MV-4-11 (cell line): ENCODE data around the gene PPP4C.
"Not testable (repeated sequence)": the region's sequence is repeated elsewhere in the genome, so short reads cannot be mapped to it uniquely, and the experiment has no call there.

Experiments
- DNase-seq: peaks from one replicate; lab custom pipeline; 2025; lab: John Stamatoyannopoulos, UW

Gene PPP4C

DNA sequence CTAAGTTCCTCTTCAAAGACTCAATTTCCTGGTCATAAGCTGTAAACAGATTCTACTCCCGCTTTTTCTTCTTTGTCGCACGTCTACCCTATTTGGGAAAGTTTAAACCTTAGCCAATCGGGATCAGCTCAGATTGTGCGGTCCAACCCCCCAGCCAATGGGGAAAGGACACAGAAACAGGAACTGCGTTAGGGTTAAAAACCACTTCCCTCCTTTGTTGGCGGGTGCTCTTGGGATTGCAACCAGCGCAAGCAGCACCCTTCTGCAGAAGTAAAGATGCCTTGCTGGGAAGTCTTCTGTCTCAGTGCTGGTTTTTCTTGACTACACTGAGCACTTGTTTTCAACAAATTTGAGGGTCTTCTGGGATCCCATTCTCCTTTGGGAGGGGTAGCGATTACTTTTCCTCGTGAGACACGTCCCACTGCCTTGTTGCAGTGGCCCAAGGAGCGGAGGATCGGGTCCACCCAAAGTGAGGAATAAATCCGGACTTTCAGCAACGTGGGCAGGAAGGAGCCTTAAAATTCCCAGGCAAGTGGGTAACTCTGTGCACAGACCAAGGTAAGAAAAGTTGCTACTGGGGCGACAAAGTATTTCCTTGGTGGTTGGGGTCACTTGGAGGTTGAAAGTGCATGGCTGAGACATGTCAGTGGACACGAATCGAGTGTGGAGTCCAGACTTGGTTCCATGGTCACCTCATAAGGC is 21.2 kb downstream of the PPP4C start:
- peak; percentile 79 for DNase-seq

DNA sequence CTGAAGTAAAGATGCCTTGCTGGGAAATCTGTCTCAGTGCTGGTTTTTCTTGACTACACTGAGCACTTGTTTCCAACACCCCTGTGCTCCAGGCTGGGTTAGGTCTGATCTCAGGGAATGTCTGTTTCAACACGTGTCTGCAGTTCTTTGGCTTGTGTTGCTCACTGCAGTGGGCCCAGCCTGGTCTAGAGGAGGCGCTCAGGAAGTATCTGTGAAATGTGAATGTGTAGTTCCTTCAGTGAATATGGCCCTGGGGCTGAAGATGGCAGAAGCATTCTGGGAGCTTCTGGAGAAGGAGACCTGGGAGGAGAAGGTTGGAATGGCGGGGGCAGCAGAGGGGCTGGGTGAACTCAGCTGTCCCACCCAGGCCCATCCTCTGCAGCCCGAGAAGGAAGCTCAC is 28.3 kb downstream of the PPP4C start:
- DNase-seq, result no peak

DNA sequence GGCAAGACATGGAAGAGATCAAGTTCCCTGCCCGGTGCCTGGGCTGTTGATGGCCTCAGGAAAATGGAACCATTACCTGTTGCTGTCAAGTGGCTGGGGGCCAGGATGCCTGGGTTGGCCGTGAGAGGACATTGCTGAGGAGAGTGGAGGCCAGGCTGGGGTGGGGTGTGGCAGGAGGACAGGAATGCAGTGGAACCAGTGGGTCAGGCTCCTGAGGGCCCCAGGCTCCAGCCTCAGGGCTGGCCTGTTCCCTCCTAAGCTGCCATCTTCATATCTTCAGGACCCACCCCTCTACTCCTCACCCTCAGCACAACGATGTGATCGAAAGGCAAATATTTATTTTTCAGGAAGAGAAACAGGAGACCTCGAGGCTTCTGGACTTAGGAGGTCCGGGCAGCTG is 28.7 kb downstream of the PPP4C start:
- no peak for DNase-seq

DNA sequence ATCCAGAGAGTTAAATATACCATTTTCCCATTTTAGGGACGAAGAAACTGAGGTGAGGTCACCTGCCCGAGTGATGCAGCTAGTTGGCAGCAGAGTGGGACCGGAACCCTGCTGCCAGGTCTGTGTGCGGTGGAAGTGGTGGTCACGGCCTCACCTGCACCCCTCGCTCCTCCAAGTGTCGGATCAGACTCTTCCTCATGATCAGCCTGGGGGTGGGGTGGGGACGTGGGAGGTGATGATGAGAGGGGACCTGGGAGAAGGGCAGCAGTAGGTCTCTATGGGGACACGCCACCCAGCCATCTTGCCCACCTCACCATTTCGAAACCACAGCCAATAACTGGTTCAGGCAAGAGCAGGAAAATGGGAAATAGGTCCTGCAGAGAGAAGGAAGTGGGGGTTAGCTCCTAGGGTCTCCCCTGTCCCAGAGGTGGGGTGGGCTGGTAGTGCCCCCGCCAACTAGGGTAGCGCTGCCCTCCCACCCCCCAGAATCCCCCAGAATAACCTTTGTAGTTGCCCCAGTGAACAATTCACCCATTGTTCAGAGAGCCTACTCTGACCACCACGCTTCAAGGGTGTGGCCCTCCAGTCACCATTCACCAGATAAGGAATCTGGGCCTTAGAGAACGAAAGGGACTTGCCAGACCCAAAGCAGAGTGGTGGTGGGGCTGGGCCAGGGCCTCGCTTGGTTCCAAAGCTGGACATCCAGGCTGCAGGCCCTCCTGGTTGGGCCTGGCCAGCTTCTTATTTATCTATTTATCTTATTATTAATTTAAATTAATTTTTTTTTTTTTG is 32.5 kb downstream of the PPP4C start:
- no peak for DNase-seq

DNA sequence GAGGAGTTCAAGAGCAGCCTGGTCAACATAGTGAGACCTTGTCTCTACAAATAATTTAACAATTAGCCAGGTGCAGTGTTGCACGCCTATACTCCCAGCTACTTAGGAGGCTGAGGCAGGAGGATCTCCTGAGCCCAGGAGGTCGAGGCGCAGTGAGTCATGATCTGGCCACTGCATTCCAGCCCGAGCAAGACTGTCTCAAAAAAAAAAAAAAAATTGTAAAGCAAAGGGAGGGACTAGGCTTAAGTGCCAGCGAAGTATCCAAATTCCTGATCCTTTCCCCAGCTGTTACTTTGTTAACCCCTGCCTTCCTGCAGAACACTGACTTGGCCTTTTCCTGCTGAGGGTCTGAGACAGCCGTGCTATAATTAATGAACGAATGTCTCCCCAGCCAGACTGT is 34.9 kb downstream of the PPP4C start:
- no peak for DNase-seq

DNA sequence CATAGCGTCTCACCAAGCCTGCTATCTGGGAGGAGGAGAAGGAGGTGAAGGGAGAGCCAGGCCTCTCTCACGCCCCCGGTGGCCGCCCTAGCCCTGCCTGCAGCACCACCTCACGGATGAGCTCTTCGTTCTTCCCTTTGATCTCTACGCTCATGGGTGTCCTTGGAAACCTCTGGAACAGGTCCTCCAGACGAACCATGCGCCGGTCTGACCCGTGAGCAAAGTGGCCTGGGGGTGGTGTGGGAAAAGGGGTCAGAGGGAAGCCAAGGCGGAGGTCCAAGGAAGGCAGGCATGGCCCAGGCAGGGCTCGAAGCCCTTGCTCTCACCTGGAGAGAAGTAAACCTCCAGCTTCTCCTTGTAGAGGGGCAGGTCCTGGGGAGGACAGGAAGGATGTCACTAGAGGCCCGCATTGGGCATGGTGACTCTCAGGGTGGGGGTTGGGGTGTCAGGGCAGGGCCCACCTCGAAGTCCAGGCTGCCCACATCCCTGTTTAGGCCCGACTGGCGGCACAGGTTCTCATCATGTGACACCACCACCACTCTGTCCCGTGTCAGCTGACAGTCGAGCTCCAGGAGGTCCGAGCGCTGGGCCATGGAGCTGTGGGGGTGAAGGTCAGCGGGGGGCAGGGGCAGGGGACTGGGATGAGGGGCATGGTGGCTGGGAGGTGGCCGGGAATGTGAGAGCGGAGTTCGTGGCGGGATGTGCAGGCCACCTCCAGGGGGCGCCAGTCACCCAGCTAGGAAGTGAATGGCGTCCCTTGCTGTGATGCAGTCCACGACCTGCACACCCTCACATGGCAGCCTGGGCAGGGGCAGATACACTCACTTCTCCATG is 36.6 kb downstream of the PPP4C start:
- DNase-seq, result no peak

DNA sequence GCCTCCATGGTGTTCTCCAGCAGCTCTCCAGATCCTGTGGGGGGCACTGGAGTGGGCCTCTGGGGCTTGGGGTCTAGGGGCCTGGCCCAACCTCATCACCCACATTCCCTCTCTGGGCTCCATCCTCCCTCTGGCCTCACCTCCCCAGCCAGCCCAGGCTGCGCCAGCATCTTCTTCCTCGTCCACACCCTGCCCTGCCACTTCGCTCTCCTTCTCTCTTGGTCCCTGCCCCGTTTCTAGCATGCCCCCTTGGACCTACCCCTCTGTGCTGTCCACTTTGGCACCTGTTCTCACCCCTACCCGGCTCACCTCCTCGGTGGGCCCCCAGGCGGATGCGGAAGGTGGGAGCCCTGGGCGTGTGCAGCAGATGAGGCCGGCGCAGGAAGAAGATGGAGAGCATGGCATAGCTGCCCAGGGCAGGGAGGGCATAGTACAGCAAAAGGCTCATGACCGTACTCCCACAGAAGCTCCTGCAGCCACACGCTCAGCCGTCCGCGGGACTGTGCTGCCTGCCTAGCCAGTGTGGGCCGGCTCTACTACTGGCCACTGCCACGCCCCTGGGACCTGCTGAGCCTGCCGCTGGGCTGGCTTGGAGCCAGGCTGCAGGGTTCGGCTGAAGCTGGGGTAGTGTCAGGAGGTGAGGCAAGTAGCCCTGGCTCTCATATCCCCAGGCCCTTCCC is 37.4 kb downstream of the PPP4C start, which contains the start of gene GDPD3:
Gene GDPD3, minus strand, starts transcription at position 507 of the 680 bp plus-strand sequence. Its CDS starts 59 bp downstream, at position 448.
- DNase-seq, result no peak

DNA sequence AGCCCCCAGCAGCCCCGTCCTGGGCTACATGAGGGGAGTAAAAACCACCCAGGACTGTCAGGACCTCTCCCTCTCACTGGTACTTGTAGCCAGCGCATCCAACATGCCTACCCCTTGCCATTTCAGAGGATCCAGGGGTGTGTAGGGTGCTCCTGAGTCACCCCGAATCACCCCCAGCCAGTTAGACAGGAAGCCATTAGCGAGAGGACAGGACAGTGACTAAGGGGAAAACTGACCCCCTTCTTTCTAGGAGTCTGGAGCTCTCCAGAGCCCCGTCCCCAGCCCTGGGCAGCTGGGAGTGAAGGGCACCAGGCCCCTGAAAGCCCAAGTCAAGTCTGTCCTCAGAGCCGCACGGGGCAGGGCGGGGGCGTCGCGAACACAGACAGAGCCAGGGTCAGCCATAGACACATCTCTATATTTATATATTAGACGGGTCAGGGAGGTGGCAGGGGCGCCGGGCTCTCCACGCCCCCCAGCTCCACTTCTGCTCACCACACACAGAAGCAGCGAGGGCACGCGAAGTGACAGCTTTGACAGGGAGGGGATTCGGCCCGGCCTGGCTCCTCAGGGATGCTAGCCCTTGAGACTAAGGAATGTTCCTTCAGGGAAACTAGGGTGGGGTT is 38.0 kb downstream of the PPP4C start:
- no peak for DNase-seq

DNA sequence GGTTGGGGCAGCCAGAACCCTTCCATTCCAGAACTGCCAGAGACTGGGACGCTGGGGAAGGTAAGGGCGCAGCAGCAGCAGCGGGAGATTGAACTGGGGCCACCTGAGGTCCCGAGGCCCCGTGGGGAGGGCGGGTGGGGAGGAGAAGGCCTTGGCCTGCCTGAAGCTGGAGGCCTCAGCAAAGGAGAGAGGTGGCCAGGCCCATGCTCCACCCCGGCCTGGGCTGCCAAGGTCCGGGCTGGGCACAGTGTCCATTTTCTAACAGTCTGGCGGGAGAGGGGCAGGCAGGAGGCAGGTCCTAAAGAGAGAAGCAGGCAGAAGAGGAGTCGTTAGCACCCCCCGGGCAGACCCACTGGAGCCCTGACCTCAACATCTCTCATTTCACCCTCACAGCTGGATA is 38.6 kb downstream of the PPP4C start:
- DNase-seq, result no peak

DNA sequence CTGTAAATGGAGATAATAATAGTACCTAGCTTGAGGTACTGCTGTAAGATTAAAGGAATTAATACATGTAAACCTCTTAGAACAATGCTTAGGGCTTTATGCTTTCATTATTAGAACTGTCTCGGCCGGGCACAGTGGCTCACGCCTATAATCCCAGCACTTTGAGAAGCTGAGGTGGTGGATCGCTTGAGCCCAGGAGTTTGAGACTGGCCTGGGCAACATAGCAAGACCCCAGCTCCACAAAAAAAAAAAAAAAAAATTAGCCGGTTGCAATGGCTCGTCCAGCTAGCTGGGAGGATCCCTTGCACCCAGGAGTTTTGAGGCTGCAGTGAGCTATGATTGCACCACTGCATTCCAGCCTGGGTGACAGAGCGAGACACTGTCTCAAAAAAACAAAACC is 39.0 kb downstream of the PPP4C start:
- not testable (repeated sequence) for DNase-seq

DNA sequence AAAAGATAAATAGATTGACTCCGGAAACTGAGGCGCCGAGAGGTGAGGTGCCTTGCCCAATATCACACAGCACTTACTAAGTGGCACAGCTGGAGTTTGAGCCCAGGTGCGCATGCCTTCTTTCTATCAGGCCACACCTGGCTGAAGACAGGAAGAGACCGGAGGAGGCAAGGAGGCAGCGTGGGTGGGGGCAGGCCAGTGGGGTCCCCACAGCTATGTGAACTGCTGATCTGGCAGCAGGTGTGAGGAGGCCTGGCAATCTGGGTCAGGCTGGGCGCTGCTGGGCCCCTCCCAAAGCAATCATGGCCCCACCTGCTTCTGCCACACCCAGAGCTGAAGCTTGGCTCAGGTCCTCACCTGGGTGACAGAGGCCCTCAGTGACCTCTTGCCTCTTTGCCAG is 39.4 kb downstream of the PPP4C start:
- DNase-seq, result no peak

DNA sequence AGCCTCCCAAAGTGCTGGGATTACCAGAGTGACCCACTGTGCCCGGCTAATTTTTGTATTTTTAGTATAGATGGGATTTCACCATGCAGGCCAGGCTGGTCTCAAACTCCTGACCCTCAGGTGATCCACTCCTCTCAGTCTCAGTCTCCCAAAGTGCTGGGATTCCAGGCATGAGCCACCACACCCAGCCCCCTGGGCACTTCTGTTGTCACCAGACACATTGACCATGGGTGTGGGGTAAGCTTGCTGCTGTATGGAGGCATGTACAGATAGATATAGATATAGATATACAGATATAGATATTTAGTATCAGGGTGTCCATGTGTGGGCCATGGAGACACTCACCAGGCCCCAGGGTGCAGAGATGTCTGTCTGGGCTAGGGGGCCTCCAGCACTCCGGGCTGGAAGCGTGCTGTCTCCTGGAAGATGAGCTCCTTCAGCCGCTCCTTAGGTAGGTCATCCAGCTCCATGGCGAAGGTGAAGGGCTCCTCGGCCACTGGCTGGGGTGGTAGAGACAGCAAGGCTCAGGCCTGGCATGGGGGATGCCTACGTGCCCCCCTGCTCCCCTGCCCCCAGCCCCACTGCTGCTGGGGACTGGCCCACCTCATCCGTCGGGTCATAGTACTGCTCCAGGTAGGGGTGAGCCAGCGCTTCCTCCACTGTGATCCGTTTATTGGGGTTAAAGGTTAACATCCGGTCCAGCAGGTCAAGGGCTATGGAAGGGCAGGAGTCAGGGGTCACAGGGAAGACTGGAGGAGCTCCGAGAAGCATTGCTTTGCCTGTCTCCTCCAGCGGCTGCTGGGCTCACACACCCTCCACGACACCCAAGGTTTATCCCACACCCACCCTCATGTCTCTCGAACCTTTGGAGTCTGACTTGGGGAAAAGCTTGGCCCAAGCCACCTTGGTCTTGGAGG is 40.8 kb downstream of the PPP4C start:
- DNase-seq, result no peak

DNA sequence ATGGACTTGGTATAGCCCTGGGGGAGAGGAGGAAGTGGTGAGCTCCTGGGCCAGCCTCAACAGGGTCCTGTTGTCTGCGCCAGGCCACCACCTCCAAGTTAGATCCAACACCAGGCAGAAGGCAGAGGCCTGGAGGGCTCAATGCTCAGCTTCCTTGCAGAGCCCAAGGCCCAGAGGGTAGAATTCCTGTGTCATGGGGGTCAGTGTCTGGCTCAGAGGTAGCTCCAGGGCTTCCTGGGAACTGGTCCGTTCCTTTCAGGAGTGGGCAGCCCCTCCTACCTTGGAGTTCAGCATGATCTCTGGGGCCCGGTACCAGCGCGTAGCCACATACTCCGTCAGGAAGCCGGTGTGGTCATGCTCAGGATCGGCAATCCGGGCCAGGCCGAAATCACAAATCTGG is 42.0 kb downstream of the PPP4C start:
- no peak for DNase-seq

DNA sequence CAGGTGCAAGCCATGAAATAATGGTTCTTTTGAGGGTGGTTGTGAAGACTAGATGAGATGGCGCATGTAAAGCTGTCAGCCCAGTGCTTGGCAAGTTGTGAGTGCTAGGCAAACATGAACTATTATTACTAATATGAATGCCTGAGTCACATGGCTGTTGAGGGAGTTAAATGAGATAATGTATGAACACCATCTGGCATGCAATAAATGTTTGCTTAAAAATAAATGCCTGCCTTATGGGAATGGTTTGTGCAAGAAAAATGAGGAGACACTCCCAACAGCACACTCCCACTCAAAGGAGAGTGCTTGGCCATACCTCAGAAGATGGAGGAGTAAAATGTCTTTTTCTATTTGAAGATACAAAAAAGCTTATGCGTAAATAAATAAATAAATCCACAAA is 43.6 kb downstream of the PPP4C start:
- no peak for DNase-seq

DNA sequence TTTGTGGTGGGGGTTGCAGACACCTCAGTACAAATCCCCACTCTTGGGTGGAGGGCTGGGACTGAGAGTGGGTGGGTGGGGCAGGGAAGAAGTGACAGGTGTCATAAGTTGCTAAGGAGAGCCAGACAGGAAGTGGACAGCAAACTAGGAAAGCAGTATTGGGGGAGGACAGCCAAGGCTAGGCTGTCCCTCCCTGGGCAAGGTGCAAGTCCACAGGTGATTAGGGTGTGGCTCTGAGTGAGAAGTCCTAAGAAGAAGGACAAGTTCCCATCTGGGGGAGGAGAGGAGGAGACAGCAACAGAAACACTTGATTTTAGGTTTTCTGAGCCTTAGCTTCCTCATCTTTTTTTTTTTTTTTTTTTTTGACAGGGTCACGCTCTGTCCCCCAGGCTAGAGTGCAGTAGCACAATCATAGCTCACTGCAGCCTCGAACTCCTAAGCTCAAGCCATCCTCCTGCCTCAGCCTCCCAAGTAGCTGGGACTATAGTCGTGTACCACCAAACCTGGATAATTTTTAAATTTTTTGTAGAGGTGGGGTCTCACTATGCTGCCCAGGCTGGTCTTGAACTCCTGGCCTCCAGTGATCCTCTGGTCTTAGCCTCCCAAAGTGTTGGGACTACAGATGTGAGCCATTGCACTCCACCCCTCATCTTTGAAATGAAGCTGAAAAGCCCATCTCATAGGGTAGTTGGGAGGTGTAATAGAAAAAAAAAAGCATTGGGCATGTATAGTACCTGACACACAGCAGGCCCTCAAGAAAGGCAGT is 44.7 kb downstream of the PPP4C start:
- DNase-seq, result no peak

DNA sequence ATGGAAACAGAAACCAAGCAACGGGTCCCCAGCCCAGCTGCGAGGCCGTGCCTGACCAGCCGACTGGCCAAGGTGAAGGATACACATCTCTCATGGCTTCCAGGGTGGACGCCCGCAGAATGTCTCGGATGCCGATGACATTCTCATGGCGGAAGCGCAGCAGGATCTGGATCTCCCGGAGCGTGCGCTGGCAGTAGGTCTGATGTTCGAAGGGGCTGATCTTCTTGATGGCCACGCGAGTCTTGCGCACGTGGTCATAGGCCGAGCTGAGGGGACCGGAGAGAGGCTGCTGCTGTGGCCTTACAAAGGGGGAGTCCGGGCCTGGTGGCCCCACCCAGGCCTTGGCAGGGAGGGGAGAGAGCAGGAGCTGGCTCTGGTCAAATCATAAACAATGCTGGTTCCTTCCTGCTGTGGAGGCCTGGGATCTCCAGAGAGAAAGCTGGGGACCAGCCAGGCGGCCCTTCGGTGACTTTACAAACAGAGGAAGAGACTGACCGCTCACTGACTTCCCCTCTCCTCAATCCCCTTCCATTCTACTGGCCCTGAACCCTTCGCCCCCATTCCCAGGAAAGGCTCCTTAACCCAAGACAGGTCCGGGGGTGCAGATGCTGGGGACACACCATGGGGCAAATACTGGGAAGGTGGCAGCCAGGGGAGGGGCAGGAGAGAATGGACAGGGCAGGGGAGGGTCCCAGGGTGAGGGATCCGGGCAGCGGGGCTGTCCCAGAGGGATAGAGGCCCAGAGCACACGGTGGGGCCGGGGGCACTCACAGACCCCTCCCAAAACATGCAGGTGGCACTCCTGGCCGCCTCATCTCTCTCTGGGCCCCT is 46.2 kb downstream of the PPP4C start:
- no peak for DNase-seq

DNA sequence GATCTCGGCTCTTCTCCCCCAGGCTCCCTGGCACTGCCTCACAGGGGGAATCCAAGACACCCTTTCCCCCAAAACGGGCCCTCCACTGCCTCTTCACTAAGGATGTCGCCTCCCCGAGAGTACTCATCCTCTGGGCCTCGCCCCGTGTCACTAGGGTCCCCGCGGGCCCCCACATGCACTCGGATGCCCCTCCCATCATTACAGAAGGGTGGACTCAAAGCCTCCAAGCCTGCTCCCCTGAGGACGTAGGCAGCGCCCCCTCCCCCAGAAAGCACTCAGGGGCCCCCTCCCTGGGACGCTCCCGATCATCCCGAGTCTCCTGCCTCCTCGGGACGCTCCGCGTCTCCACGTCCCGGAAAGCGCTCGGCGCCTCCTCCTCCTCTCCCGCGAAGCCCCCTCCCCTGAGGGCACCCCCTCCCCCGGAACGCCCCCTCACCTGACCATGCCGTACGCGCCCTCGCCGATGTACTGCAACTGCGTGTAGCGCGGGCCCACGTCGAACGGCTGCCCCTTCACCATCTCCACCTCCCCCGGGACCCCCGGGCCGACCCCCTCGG is 46.9 kb downstream of the PPP4C start:
- DNase-seq, result no peak

DNA sequence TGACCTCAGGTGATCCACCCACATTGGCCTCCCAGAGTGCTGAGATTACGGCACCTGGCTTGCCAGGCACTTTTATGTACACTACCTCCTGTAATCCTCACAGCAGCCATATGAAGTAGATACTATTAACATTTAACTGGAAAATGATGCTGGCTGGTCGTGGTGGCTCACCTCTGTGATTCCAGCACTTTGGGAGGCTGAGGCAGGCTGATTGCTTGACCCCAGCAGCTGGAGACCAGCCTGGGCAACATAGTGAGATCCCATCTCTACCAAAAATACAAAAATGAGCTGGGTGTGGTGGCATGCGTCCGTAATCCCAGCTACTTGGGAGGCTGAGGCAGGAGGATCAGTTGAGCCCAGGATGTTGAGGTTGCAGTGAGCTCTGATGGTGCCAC is 49.2 kb downstream of the PPP4C start:
- no peak for DNase-seq

DNA sequence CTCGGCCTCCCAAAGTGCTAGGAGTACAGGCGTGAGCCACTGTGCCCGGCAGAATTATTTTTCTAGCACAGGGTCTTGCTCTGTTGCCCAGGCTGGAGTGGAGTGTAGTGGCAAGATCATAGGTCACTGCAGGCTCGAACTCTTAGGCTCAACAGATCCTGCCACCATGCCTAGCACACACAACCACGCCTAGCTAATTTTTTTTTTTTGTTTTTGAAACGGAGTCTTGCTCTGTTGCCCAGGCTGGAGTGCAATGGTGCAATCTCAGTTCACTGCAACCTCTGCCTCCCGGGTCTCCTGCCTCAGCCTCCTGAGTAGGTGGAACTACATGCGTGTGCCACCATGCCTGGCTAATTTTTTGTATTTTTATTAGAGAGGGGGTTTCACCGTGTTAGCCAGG is 49.9 kb downstream of the PPP4C start:
- not testable (repeated sequence) for DNase-seq
